Stimulated activated CD4-positive, alpha-beta T cell treated with anti-CD3 and anti-CD28 coated beads, Interleukin-15, amount 100 ng/mL, for 1 hour (primary cell): ENCODE data around the gene PSAP.
A peak's percentile ranks its signal among the peaks of the same experiment; 100 is the strongest.

Experiments
- DNase-seq, 2 donors: peaks; one replicate each; pipeline ENCODE4 v3.0.0-alpha.2; 2020; ENCODE audit warnings: low read depth in 1 of 2, low spot score in 1 of 2

PSAP gene

DNA sequence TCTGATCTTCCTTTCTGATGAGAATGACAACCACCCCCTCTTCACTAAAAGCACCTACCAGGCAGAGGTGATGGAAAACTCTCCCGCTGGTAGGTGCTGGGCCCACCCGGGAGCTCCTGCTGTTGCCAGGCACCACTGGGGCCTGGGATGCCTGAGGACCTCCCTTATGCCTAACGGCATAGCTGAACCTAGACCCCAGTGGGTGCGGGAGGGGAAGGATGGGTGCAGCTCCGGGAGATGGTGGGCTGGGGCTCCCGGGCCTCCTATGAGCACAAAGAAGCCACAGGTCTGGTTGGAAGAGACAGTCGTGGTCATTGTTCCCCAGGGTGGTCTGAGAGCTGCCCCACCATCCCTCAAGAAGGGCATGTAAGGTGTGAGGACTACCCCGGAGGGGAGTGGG lies 62.1 kb downstream of the PSAP start:
- no peak for DNase-seq

DNA sequence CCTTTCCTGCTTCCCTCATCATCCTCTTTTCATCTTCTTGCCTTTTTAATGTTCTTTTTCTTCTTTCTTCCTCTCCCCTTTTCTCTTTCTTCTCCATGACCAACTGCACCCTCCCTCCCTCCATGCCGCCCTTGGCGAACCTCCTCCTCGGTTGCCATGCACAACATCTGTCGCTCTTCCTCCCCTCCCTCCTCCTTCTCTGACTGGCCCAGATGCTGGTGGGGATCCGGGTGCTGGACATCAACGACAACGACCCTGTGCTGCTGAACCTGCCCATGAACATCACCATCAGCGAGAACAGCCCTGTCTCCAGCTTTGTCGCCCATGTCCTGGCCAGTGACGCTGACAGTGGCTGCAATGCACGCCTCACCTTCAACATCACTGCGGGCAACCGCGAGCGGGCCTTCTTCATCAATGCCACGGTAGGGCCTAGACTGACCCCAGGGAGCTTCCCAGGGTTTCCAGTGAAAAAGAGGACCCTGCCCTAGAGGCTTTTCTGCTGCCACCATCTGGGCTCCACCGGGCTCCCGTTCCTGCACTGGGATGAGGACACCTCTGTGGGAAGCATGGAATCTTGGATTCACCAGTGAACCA lies 66.3 kb downstream of the PSAP start:
- DNase-seq = no peak

DNA sequence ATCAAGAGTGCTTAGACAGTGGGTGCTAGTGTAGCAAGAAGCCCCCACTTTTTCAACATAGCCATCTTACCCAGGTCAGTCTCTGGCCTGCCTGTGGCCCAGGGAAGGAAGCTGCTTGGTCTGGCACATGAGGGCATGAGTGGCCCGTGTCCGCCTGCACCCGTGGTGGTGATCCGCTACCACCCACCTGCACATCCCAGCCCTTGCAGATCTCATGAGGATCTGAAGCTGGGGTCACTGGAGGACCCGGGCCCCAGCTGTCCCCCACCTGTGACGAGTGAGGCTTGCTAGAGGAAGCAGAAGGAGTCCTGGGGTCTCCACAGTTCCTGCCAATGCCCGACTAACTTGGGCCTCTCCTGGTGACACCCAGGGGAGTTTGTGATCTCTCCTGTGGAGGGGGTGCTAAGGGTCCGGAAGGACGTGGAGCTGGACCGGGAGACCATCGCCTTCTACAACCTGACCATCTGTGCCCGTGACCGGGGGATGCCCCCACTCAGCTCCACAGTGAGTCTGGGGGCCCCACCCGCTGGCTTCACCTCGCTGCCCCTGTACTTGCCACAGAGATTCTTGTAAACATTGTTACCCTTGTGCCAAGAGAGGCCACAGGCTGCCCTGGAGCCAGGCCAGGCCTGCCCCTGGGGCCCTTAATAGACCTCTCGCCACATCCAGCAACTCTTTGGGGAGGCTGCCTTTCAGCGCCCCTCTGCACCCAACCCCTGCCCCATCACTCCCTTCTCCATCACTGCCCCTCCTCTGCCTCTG lies 67.0 kb downstream of the PSAP start:
- no peak for DNase-seq

DNA sequence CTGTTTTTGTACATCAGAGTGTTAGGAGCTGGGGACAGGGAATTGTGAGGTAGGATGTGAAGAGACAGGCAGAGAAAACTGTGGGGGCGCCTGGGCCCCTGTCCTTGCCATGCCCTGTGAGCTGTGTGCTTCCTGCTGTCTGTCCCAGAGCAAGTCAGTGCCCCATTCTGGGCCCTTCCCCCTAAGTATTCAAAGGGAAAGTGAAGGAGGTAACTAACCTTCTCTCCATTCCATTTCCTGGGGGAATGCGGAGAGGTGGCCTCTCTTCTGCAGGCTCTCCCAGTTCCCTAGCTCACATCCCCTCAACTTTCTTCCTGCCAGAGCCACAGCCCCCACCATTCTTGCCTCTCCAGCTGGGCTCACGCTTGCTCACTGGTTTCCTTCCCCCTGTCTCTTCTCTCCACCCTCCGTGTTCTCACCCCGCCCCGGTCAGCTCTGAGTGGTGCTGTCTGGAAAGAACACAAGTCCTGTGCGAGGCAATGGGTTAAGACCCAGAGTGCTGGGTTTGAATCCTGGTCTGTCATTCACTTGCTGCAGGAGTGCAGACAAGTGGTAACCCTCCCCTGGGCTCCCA lies 68.0 kb downstream of the PSAP start:
- no peak for DNase-seq

DNA sequence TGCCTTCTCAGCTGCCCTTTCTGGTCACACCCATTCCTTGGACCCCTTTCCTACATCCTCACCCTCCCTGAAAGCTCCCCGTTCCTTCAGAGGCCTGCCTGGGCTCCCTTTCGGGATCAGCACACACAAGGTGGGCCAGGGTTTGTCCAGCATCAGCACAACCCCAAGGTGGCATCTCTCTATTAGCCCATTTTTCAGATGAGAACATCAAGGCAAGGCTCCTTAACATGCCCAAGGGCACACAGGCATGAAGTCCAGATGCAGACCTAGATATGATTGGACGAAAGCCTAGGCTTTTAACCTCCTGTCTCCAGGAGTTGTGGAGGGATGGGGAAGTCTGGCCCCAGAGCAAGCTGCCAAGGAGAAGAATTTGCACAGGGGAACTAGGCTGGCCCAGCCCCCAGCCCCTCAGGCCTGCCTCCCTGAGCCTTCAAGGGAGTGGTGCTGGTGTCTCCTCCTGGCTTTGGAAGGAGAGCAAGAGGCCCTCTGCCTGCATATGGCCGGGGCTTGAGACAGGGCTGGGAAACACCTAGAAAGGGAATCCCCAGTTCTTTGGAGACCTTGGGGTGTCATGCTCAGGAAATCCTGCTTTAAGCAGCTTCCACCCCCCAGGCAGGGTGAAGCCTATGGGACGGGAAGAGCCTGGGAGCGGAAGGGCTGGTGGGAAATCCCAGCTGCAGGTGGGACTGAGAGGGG lies 68.7 kb downstream of the PSAP start:
- DNase-seq = no peak

DNA sequence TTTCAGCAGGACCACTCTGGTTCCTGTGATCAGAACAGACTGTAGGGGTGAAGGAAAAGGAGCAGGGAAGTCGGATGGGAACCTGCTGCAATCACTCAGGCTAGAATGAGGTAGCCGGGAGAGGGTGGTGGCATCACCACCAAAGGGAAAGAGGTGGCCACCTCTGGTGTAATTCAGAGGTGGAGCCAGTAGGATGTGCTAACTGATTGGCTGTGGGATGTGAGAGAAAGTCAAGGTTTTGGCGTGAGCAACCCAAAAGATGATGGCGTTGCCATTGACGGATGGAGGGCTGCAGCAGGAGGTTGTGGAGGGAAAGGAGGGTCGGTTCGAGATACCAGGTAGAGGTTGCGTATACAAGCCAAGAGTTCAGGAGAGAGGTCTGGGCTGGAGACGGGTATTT lies 70.3 kb downstream of the PSAP start:
- DNase-seq = no peak

DNA sequence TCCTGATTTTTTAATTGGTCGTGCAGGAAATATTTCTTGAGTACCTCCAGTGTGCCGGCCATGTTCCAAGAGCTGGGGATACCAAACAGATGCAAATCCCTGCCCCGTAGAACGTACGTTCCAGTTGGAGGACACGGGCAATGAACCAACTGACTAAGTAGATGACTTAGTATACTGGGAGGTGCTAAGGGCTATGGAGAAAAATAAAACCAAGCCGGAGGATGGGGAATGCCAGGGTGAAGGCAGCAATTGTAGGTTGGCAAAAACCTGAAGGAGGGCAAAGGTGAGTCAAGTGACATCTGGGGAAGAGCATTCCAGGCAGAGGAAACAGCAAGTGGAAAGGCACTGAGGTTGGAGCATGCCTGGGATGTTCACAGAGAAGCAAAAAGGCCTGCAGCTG lies 70.9 kb downstream of the PSAP start:
- no peak for DNase-seq

DNA sequence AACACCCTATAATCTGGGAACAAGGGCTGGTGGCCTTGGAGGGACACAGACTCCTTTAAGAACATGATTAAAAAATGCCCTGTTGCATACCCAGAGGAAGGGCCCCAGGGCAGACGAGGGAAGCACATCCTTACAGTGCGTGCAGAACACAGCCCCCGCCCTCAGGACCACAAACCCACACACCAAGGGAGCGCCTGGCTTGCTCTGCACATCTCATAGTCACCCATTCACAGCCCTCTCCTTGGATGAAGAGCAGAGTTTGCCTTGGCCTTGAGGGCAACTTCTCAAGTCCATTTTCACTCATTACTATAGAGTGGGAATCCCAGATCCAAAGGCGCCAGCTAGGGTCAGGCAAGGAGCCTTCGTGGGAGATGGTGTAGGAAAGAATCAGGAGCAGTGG lies 71.4 kb downstream of the PSAP start:
- no peak for DNase-seq

DNA sequence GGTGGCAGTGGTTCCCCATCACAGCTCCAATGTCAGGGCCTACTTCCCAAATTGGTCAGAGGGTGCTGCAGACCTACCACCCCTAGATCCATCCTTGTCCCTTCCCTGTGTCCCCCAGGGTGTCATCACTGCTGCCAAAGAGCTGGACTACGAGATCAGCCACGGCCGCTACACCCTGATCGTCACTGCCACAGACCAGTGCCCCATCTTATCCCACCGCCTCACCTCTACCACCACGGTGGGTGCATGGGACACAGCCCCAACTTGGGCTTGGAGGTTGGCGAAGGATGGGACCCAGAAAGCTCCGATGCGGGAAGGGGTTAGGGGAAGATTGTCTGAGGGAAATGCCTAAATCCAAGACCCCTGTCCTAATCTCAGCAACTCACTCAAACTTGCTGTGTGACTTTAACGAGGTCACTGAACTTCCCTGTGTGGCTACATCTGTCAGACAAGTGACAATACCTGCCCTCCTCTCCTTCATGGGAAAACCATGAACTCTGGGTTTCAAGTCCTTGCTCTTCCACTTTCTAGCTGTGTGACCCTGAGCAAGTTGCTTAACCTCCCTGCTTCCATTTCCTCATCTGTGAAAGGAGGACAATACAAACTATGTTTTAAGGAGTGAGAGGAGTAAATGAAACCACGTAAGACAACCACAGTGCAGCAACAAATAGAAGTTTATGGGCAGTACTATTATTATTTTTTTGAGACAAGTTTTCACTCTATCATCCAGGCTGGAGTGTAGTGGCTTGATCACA lies 72.8 kb downstream of the PSAP start:
- DNase-seq = no peak

DNA sequence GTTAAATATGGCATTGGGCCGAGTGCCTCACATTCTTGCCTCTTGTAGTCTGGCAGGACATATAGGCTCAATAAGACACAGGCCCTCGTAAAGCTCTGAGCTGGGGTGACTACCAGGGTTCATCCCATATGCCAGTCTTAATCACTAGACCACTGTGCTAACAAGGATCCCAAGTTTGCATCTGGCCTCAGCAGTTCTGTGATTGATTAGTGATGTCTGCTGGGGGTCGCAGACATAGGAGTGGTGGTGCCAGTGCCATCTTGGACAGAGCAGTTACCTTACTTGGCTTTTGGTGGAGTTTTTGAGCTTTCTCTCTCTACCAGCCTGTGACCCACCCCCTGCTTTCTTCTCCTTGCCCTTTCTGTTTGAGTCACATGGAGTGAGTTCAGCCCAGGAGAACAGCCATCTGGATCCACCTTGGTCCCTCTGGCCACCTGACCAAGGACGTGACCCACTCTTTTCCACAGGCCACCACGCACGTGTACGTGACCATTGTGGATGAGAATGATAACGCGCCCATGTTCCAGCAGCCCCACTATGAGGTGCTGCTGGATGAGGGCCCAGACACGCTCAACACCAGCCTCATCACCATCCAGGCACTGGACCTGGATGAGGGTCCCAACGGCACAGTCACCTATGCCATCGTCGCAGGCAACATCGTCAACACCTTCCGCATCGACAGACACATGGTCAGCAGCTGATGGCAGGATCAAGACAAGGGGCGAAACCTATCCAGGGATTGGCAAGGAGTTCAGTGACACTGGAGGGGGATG lies 73.7 kb downstream of the PSAP start:
- no peak for DNase-seq

DNA sequence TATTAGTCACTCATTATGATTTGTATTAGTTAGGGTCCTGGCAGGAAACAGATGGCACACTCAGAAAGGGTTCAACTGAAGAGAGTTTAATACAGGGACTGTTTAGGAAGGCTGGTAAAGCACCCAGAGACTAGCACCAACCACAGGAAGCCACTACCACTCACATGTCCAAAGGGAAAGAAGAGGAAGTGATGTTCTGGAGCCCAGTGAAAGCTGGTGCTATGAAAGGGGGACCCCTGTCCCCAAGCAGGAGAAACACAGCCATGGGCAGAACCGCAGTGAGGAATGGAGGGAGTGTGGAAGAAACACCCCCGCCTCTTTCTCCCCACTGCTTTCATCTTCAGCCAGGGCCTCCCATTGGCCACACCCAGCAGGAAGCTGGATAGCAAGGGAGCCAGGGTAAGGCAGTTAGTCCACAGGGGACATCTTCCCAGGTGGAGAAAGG lies 74.5 kb downstream of the PSAP start:
- DNase-seq = no peak

DNA sequence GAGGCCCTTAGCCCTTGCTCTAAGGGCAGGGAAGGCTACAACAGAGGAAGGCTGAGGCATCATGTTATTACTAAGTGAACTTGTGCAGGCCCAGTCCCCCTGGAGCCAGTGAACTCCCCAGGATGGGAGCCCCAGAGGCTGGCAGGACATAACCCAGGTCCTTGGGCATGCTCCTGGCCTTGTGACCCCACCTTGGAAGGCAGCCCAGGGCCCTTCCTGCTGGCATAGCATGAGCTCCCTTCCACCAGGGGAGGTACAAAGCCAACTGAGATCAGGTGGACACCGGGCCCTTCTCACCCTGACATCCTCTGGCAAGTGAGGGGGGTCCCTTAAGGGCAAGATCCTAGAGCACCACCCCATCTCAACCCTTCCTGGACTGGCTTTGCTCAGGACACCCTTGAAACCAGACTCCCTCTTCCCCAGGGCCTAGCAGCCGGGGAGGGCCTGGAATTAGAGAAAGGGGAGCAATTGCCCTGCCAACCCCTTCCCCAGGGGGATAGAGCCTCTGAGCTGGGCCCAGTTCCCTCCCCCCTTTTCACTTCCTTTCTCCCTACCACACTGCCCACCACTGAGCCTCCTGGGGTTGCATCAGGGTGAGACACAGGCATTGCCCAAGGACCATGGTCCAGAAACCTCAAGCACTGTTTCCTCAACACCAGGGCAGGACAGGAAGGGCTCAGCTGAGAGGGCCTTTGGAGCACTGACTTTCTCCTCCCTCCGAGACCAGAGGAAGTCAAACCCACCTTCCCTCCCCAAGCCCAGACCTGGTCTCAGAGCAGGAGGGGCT lies 75.9 kb downstream of the PSAP start:
- DNase-seq = no peak

DNA sequence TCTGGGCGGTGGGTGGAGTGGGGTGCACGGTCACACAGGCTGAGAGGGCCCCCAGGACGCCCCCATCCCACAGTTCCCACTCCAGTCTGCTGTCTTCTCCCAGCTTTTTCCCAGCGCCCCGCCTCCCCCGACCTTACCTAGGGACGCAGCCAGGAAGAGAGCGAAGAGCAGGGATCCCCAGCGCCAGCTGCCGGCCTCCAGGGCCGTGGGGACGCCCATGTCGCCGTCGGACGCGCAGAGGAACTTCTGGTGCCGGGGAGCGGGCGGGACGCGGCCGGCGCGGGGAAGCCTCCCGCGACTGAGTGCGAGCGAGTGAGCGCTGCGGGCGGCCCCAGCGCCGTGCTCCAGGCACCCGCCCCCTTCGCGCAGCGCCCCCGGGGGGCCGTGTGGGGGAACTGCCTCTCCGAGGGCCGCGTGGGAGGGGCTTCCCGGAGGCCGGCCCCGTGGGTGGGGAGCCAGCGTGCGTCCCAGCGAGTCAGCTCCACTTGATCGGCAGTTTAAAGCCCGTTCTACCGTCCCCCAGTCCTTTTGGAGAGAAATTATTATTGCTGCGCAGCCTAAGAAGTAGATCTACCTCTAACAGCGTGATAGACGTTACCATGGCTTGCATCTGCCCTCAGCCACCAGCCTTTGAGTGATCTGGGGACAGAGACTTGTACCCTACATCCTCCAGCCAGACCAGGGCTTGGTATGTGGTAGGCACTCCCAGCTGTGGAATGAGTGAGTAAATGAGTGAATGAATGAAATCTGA lies 77.7 kb downstream of the PSAP start, which contains the start of gene VSIR:
Gene VSIR (minus strand): TSS at position 300 of the 751 bp plus-strand sequence. CDS start 81 bp downstream, at position 219.
- DNase-seq = peak; percentile 92 to 97

DNA sequence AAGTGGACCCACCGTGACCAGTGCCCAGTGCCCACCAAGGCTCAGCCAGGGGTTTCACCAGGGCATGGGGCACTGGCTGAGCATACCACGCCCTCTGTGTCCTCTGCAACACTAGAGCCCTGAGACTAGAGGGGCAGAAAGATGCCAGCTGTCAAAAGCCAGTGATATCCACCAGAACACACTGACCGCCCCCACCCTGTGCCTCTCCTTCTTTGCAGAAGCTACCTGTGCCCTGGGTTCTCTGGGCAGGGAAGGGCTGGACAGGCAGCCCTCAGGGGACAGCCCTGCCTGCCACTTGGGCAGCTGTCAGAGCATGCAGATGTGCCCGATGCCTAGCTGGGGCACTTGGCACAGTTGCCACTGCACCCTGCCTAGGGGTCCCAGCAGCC lies 78.2 kb downstream of the PSAP start:
- no peak for DNase-seq

DNA sequence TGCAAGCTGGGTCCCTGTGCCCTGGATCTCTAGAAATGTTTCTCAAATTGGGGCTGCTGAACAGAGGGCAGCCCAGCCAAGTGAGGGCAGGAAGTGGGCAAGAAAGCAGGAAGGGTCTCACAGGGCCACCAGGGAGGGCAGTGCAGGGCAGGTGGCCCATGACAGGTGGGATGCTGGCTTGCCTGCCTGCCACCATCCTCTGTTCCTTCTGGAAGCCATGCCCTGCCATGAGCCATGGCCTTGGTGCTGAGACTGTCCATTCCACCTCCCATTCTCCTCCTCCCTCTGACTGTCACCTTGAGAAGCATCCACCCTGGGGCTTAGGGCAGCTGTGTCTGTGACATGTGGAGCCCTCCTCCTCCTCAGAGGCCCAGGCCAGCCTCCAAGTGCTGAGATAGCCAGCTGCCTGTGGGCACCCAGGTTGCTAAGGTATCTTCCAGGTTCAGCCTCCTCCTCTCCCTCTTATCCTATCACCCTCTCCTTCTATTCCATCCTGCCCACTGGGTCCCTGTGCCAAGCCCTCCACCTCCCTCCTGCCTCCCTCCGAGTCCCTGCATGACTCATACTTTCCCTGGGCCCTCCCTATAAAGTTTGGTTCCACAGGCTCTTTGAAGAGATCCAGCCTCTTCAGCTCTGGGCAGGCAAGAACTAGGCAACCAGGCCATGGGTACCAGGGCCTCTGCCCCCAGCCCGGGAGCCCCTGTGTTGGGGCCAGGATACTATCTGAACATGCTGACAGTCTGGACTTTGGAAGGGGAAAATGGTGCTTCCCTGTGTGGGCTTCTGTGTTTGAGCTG lies 79.0 kb downstream of the PSAP start:
- no peak for DNase-seq

DNA sequence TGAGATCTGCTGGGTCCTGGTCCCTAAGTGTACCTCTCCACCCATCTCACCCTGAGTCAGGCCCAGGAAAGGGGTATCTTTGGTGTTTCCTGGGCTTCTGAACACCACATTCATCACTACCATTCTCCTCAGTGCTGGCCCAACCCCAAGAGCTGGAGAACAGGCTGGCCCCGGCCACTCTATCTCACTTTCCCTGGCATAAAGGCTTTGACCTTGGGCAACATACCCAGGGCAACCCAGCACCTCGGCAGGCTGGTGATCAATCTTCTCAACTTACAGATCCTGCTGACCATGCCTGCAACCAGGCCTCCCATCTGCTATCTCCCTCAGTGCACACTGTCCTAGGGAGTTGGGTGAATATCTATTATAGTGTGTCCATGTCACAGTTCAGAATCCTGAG lies 79.8 kb downstream of the PSAP start:
- DNase-seq = no peak

DNA sequence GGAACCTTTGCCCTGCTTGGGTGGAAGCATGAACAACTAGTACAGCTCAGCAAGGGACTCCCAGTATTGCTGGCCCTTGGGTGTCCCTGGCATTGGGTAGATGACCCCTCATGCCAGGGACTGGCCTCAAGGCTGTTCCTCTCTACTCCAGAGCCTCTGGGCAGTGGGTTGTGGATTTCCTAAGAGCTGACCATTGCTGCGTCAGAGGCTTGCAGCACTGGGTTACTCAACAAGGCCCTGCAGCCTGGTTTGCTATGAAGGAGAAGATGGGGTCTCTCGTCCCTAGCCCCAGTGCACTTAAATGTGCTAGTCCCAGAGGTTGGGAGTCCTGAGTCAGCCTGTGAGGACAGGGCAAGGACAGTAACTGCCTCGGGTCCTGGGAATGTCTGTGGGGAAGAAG lies 80.3 kb downstream of the PSAP start:
- no peak for DNase-seq

DNA sequence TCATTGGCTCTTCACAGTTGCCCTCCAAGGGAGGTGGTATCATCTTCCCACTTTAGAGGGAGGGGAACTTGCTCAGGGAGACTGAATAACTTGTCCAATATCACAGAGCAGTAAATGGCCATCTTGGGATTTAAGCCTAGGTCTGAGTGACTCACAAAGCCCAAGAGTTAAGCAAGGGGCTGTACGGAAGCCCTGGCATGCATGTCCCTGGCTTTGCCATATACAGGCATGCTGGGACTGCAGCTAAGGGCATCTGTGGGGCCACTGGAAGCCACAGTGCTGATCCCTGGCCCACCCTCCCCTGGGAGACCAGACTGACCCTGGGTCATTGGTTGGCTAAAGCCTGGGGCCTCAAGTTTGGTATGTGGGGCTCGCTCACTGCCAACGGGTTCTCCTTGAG lies 80.8 kb downstream of the PSAP start:
- DNase-seq = no peak
